ENCODE data around the gene DOCK3.
"Not testable (repeated sequence)": the region's sequence is repeated elsewhere in the genome, so short reads cannot be mapped to it uniquely, and the experiment has no call there.

Gene DOCK3

GRCh38 chr3:50650018-50650417 lies 24.7 kb upstream of the DOCK3 start:
- DNase-seq (ENCODE audit: low read depth in 2 of 2): no peak

- no peak for DNase-seq (ENCODE audit: low read depth in 2 of 2)
Observed at GRCh38 chr3:50651445-50651844, 23.3 kb upstream of the DOCK3 start.

GRCh38 chr3:50651920-50652529 lies 22.7 kb upstream of the DOCK3 start:
- no peak for DNase-seq (ENCODE audit: low read depth in 2 of 2)

GRCh38 chr3:50652709-50653108 lies 22.0 kb upstream of the DOCK3 start:
- no peak for DNase-seq (ENCODE audit: low read depth in 2 of 2)

GRCh38 chr3:50653937-50654595 lies 20.7 kb upstream of the DOCK3 start:
- no peak for DNase-seq (ENCODE audit: low read depth in 2 of 2)

- no peak for DNase-seq (ENCODE audit: low read depth in 2 of 2)
Observed at GRCh38 chr3:50655009-50655830, 19.5 kb upstream of the DOCK3 start.

GRCh38 chr3:50656417-50657195 lies 18.1 kb upstream of the DOCK3 start:
- DNase-seq (ENCODE audit: low read depth in 2 of 2): no peak

GRCh38 chr3:50657407-50657806 lies 17.3 kb upstream of the DOCK3 start:
- no peak for DNase-seq (ENCODE audit: low read depth in 2 of 2)

- DNase-seq (ENCODE audit: low read depth in 2 of 2): no peak
Observed at GRCh38 chr3:50657816-50658215, 16.9 kb upstream of the DOCK3 start.

- DNase-seq (ENCODE audit: low read depth in 2 of 2): no peak
Observed at GRCh38 chr3:50658416-50658815, 16.3 kb upstream of the DOCK3 start.

GRCh38 chr3:50658831-50659230 lies 15.9 kb upstream of the DOCK3 start:
- no peak for DNase-seq (ENCODE audit: low read depth in 2 of 2)

GRCh38 chr3:50660386-50660785 lies 14.3 kb upstream of the DOCK3 start:
- no peak for DNase-seq (ENCODE audit: low read depth in 2 of 2)

GRCh38 chr3:50661321-50661837 lies 13.3 kb upstream of the DOCK3 start:
- DNase-seq (ENCODE audit: low read depth in 2 of 2): no peak

GRCh38 chr3:50662408-50662807 lies 12.3 kb upstream of the DOCK3 start:
- no peak for DNase-seq (ENCODE audit: low read depth in 2 of 2)

- DNase-seq (ENCODE audit: low read depth in 2 of 2): no peak
Observed at GRCh38 chr3:50665081-50665840, 9.5 kb upstream of the DOCK3 start.

GRCh38 chr3:50665841-50666115 lies 8.9 kb upstream of the DOCK3 start:
- not testable (repeated sequence) for DNase-seq (ENCODE audit: low read depth in 2 of 2)

- no peak for DNase-seq (ENCODE audit: low read depth in 2 of 2)
Observed at GRCh38 chr3:50666837-50667236, 7.9 kb upstream of the DOCK3 start.

- DNase-seq (ENCODE audit: low read depth in 2 of 2): peak; percentile 9 to 13
Observed at GRCh38 chr3:50671331-50671730, 3.4 kb upstream of the DOCK3 start.

- DNase-seq (ENCODE audit: low read depth in 2 of 2): no peak
Observed at GRCh38 chr3:50672656-50673055, 2.1 kb upstream of the DOCK3 start.

- DNase-seq (ENCODE audit: low read depth in 2 of 2): no peak
Observed at GRCh38 chr3:50673931-50674330, 796 bp upstream of the DOCK3 start.
